Trophoblast cell (in vitro differentiated cells and primary cell): ENCODE data around the gene FBN3.

ENCODE experiments used
- DNase-seq, 2 donors: peaks; one replicate each; pipeline ENCODE4 v3.0.0-alpha.2; 2016
- H2AFZ ChIP-seq: 2 replicates; pipeline ENCODE4 v1.6.1; 2013; ENCODE audit warnings: low read length, moderate library complexity, mild to moderate bottlenecking; ENCODE audit not compliant: insufficient read depth, poor library complexity
- H2AK5ac ChIP-seq: 2 replicates; pipeline ENCODE4 v1.6.1; 2013; ENCODE audit warnings: mild to moderate bottlenecking, low read length
- H2BK120ac ChIP-seq: 2 replicates; pipeline ENCODE4 v1.6.1; 2013; ENCODE audit warnings: low read length, mild to moderate bottlenecking, moderate library complexity; ENCODE audit not compliant: insufficient read depth, poor library complexity
- H2BK12ac ChIP-seq: 2 replicates; pipeline ENCODE4 v1.6.1; 2013; ENCODE audit warnings: mild to moderate bottlenecking, low read length, moderate library complexity
- H2BK5ac ChIP-seq: 2 replicates; pipeline ENCODE4 v1.6.1; 2013; ENCODE audit warnings: low read length, low read depth, moderate library complexity, mild to moderate bottlenecking; ENCODE audit not compliant: poor library complexity
- H3K14ac ChIP-seq: 2 replicates; pipeline ENCODE4 v1.6.1; 2013; ENCODE audit warnings: mild to moderate bottlenecking, low read length
- H3K18ac ChIP-seq: 2 replicates; pipeline ENCODE4 v1.6.1; 2013; ENCODE audit warnings: mild to moderate bottlenecking, low read length
- H3K23ac ChIP-seq: 2 replicates; pipeline ENCODE4 v1.6.1; 2013; ENCODE audit warnings: low read length
- H3K27ac ChIP-seq: 2 replicates; pipeline ENCODE4 v1.5.1; 2013; ENCODE audit warnings: low read depth, mild to moderate bottlenecking, inconsistent platforms, low read length, moderate library complexity
- H3K27me3 ChIP-seq: 2 replicates; pipeline ENCODE4 v1.6.1; 2013; ENCODE audit warnings: inconsistent platforms, mild to moderate bottlenecking, low read length, moderate library complexity; ENCODE audit not compliant: insufficient read depth
- H3K36me3 ChIP-seq, 2 experiments: 1 replicate in 1 of 2; 2 replicates in 1 of 2; pipeline ENCODE4 v1.6.1; 2013; ENCODE audit warnings: low read length in 2 of 2, mild to moderate bottlenecking in 2 of 2, moderate library complexity in 1 of 2; ENCODE audit not compliant: insufficient read depth in 2 of 2, control insufficient read depth in 1 of 2
- H3K4ac ChIP-seq: 2 replicates; pipeline ENCODE4 v1.6.1; 2013; ENCODE audit warnings: low read depth, mild to moderate bottlenecking, low read length, moderate library complexity
- H3K4me1 ChIP-seq, 2 experiments: 1 replicate in 1 of 2; 2 replicates in 1 of 2; pipeline ENCODE4 v1.6.1; 2013; ENCODE audit warnings: low read length in 2 of 2, mild to moderate bottlenecking in 2 of 2, moderate library complexity in 1 of 2; ENCODE audit not compliant: insufficient read depth in 2 of 2, control insufficient read depth in 1 of 2
- H3K4me2 ChIP-seq: 2 replicates; pipeline ENCODE4 v1.6.1; 2013; ENCODE audit warnings: inconsistent platforms, mild to moderate bottlenecking, low read length, moderate library complexity
- H3K4me3 ChIP-seq: 2 replicates; pipeline ENCODE4 v1.5.1; 2013; ENCODE audit warnings: mild to moderate bottlenecking, low read depth, low read length, inconsistent platforms
- H3K79me1 ChIP-seq: one replicate; pipeline ENCODE4 v1.6.1; 2013; ENCODE audit warnings: low read length
- H3K79me2 ChIP-seq: 2 replicates; pipeline ENCODE4 v1.6.1; 2013; ENCODE audit warnings: low read length, mild to moderate bottlenecking; ENCODE audit not compliant: control insufficient read depth, insufficient read depth, poor library complexity
- H3K9ac ChIP-seq: 2 replicates; pipeline ENCODE4 v1.6.1; 2013; ENCODE audit warnings: mild to moderate bottlenecking, low read length
- H3K9me3 ChIP-seq: 2 replicates; pipeline ENCODE4 v1.6.1; 2013; ENCODE audit warnings: low read depth, mild to moderate bottlenecking, control low read depth, inconsistent platforms, low read length; ENCODE audit not compliant: insufficient read depth
- H4K12ac ChIP-seq: 2 replicates; pipeline ENCODE4 v1.6.1; 2013; ENCODE audit warnings: low read depth, mild to moderate bottlenecking, low read length, moderate library complexity
- H4K8ac ChIP-seq: 2 replicates; pipeline ENCODE4 v1.6.1; 2013; ENCODE audit warnings: low read depth, mild to moderate bottlenecking, low read length, moderate library complexity
- H4K91ac ChIP-seq: one replicate; pipeline ENCODE4 v1.6.1; 2013; ENCODE audit warnings: low read depth, mild to moderate bottlenecking, low read length, moderate library complexity
- WGBS: extraction: QIAGEN DNeasy Blood & Tissue Kit; methylation state at CpG from one replicate; pipeline ENCODE4 v1.1.7; 2013; ENCODE audit warnings: missing lambda C conversion rate; ENCODE audit not compliant: insufficient read length, insufficient coverage; ENCODE audit errors: extremely low coverage; 5-methylcytosine and 5-hydroxymethylcytosine counted together

FBN3 gene

GRCh38 chr19:8094336-8094735 lies 55.1 kb downstream of the FBN3 start:
- Histone ChIP-seq H3K27ac (no peak overlapping the region), H3K79me2 (no peaks in the 10 kb centered on the region), H3K14ac (no peak overlapping the region), H2AK5ac (no peak overlapping the region), H3K23ac (no peak overlapping the region), H3K4me1 (no peaks in the 10 kb centered on the region), H2BK12ac (no peak overlapping the region), H3K79me1 (no peaks in the 10 kb centered on the region), H3K27me3 (no peaks in the 10 kb centered on the region), H2BK120ac (no peak overlapping the region), H3K36me3 (peaks cover 46 to 48% of the 10 kb centered on the region in 2 experiments), H3K9me3 (peaks cover 32% of the 10 kb centered on the region), H3K9ac (no peak overlapping the region), H3K18ac (no peak overlapping the region), H3K4me3 (no peak overlapping the region), H3K4me2 (no peak overlapping the region), H3K4ac (no peak overlapping the region), H2BK5ac (no peak overlapping the region), H4K12ac (no peak overlapping the region), H4K8ac (no peak overlapping the region), H2AFZ (no peak overlapping the region), H4K91ac (no peak overlapping the region)
- WGBS, result no CpG with 5 or more reads among the region's 6 CpGs
- no peak for DNase-seq

GRCh38 chr19:8093740-8094139 lies 55.7 kb downstream of the FBN3 start:
- Histone ChIP-seq H4K12ac (no peak overlapping the region), H2AK5ac (no peak overlapping the region), H2BK5ac (no peak overlapping the region), H4K8ac (no peak overlapping the region), H3K79me2 (no peaks in the 10 kb centered on the region), H3K18ac (no peak overlapping the region), H2BK12ac (no peak overlapping the region), H2BK120ac (no peak overlapping the region), H4K91ac (no peak overlapping the region), H3K4me1 (no peaks in the 10 kb centered on the region), H3K4me3 (no peak overlapping the region), H3K14ac (no peak overlapping the region), H3K23ac (no peak overlapping the region), H3K79me1 (no peaks in the 10 kb centered on the region), H3K4me2 (no peak overlapping the region), H2AFZ (no peak overlapping the region), H3K27me3 (no peaks in the 10 kb centered on the region), H3K9me3 (peaks cover 32% of the 10 kb centered on the region), H3K36me3 (peaks cover 47 to 49% of the 10 kb centered on the region in 2 experiments), H3K27ac (no peak overlapping the region), H3K9ac (no peak overlapping the region), H3K4ac (no peak overlapping the region)
- no peak for DNase-seq
- no CpG with 5 or more reads among the region's 2 CpGs for WGBS

- Histone ChIP-seq H4K8ac (no peak overlapping the region), H3K23ac (no peak overlapping the region), H3K18ac (no peak overlapping the region), H3K14ac (no peak overlapping the region), H3K36me3 (peaks cover 43 to 44% of the 10 kb centered on the region in 2 experiments), H3K9me3 (peaks cover 23% of the 10 kb centered on the region), H3K79me2 (no peaks in the 10 kb centered on the region), H4K12ac (no peak overlapping the region), H3K4me1 (no peaks in the 10 kb centered on the region), H2AK5ac (no peak overlapping the region), H4K91ac (no peak overlapping the region), H3K4me2 (no peak overlapping the region), H3K9ac (no peak overlapping the region), H3K79me1 (no peaks in the 10 kb centered on the region), H3K4ac (no peak overlapping the region), H3K27me3 (no peaks in the 10 kb centered on the region), H2BK120ac (no peak overlapping the region), H2BK5ac (no peak overlapping the region), H2AFZ (no peak overlapping the region), H3K4me3 (no peak overlapping the region), H3K27ac (no peak overlapping the region), H2BK12ac (no peak overlapping the region)
- DNase-seq, result no peak
- no CpG with 5 or more reads among the region's 2 CpGs for WGBS
Observed at GRCh38 chr19:8090950-8091349, 58.4 kb downstream of the FBN3 start.

GRCh38 chr19:8089664-8090601 lies 59.5 kb downstream of the FBN3 start:
- Histone ChIP-seq H4K8ac (no peak overlapping the region), H3K14ac (no peak overlapping the region), H3K79me1 (no peaks in the 10 kb centered on the region), H3K4me1 (no peaks in the 10 kb centered on the region), H2AFZ (no peak overlapping the region), H3K4me3 (no peak overlapping the region), H4K12ac (no peak overlapping the region), H3K27ac (no peak overlapping the region), H3K9me3 (peaks cover 18% of the 10 kb centered on the region), H2BK120ac (no peak overlapping the region), H2AK5ac (no peak overlapping the region), H3K23ac (no peak overlapping the region), H3K9ac (no peak overlapping the region), H3K36me3 (peaks cover 36 to 37% of the 10 kb centered on the region in 2 experiments), H4K91ac (no peak overlapping the region), H3K4me2 (no peak overlapping the region), H3K79me2 (no peaks in the 10 kb centered on the region), H3K27me3 (no peaks in the 10 kb centered on the region), H3K18ac (no peak overlapping the region), H3K4ac (no peak overlapping the region), H2BK5ac (no peak overlapping the region), H2BK12ac (no peak overlapping the region)
- no peak for DNase-seq
- no CpG with 5 or more reads among the region's 19 CpGs for WGBS
